GM20431 (cell line): ENCODE measurements around the gene TEKT5.

Experiments
- in situ Hi-C: fragments of 300-500 bp; cut with MseI, MboI; formaldehyde crosslinking; loops from one replicate; pipeline ENCODE4 v1.15.0; 2020; ENCODE audit warnings: low sequenced_read_pairs; ENCODE audit not compliant: unreplicated experiment

TEKT5 gene

DNA sequence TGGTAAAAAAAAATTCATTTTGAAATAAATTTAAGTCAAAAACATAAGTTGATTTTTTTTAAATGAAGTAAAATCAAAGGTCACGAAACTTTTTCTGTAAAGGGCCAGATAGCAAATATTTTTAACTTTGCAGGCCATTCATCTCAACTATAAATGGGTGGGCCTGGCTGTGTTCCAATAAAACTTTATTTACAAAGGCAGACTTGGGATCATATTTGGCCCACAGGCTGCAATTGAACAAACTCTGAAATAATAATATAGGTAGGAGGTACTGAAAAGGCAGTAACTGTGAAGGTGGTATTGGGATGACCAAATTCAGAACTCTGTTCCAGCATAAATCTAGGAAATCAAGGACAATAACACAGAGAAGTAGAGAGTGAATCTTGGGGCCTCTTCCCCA lies 102.1 kb downstream of the TEKT5 start:
- in situ Hi-C loops = no loop called here

DNA sequence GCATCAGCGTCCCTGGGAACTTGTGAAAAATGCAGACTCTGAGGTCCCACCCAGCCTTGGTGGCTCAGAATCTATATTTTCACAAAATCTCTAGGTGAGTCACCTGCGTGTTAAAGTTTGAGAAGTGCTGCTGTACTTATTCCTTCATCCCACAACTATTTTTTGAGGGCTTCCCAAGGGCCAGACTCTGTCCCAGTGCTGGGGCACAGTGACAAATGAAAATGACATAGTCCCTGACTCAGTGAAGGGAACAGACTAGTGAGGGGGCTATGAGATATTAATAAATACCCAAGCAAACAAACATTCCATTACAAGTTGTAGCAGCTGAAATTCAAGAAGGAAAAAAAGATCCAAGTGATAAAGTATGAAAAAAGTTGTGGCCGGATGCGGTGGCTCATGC lies 104.4 kb downstream of the TEKT5 start:
- in situ Hi-C loops = no loop called here

DNA sequence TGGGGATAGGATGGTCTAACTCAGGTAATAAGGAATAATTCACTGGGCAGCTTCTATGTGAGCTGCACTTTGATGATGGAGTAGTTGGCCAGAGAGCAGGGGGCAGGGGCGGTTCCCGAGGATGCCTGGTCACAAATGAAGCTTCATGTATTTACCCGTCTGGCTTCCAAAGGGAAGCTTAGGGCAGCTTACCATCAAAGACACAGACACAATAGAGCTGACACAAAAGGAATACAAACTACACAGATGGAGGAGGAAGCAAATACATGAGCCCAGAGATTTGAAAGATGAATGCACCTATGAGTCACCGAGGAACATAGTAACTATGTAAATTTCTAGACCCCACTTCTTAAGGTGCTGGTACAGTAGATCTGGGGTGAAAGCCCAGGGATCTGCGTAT lies 105.6 kb downstream of the TEKT5 start:
- in situ Hi-C loops = no loop called here

DNA sequence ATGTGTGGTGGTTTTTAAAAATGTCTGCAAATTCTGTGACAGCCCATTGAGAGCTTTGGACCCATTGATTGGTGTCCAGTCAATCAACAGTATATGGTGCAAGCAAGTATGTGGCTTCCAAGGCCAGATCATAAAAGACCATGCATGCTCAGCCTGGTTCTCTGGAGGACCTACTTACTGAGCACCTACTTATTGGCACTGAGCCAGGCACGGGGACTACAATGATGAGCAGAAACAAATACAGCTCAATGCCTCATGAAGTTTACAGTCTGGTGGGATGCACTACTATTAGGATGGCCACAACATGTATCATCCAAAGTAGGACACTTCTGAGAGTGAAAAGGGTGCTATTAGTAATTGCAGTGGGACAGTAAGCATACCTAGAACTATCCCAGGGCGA lies 107.1 kb downstream of the TEKT5 start:
- in situ Hi-C loops = no loop called here

DNA sequence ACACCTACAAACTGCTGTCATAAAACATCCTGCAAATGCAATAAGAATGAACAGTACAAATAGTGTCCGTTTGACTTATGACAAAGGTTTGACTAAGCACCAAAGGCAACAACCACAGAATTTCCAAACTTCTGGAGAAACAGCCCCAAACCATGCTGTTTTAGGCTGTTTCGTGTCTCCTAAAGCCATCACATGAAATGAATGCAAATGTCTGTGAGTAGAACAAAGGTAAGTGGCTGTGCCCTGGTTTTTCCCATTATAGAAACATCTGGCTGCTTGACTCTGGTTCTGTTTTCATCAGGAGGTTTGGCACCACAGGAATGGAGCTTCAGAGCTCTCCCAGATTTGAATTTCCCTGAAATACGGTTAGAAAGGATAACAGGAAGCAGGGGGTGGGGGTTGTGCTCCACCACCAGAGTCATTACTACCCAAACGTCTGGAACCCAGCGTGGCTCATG lies 109.7 kb downstream of the TEKT5 start:
- in situ Hi-C loops = no loop called here

DNA sequence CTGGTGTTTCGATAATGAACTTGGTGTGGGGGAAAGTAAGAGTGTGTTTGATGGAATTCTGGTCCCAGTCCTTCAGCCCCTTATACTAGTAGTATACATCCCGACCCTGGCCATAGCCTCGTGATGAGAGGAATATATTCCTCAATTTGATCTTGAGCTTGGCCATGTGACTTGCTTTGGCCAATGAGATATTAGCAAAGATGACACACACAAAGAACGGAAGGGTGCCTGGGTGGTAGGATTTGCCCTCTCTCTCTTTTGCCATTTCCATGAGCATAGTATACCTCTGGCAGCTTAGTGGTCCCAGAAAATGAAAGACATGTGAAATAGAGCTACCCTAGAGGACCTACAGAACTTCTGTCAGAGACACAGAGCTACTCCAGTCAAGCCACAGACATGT lies 111.5 kb downstream of the TEKT5 start:
- in situ Hi-C loops = no loop called here

DNA sequence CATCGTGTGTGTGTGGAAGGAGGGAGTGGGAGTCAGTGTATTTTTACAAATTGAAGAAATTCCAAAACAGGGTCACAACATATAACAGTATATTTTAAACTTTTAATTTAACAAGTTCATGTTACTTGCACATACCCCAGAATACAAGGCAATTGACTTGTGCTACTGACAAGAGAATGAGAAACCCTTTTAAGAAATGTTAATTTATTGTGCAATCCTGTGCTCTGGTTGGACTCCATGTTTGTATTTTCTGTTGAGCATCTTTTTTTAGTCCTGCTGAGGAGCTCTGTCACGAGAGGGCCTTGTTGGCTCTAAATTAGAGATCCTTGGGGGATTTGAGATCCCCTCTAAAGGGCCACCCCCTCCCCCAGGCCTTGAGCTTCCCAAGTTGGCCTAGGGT lies 113.2 kb downstream of the TEKT5 start:
- in situ Hi-C loops = no loop called here

DNA sequence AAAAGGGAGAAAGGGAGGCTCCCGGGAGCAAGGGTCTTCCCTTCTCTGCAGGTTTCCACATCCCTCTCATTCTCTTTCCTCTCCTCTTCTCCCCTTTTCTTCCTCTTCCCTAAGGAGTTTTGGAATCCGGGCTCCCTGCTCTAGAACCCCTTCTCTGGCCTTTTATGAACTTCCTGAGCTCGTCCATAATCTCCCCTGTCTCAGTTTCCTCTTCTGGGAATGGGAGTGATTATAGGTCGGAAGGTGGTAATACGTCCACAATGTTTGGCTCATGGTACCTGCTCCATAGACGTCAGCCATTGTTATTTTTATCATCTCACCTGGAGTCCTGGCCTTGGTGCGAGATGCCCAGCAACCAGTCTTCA lies 113.9 kb downstream of the TEKT5 start:
- in situ Hi-C loops = no loop called here

DNA sequence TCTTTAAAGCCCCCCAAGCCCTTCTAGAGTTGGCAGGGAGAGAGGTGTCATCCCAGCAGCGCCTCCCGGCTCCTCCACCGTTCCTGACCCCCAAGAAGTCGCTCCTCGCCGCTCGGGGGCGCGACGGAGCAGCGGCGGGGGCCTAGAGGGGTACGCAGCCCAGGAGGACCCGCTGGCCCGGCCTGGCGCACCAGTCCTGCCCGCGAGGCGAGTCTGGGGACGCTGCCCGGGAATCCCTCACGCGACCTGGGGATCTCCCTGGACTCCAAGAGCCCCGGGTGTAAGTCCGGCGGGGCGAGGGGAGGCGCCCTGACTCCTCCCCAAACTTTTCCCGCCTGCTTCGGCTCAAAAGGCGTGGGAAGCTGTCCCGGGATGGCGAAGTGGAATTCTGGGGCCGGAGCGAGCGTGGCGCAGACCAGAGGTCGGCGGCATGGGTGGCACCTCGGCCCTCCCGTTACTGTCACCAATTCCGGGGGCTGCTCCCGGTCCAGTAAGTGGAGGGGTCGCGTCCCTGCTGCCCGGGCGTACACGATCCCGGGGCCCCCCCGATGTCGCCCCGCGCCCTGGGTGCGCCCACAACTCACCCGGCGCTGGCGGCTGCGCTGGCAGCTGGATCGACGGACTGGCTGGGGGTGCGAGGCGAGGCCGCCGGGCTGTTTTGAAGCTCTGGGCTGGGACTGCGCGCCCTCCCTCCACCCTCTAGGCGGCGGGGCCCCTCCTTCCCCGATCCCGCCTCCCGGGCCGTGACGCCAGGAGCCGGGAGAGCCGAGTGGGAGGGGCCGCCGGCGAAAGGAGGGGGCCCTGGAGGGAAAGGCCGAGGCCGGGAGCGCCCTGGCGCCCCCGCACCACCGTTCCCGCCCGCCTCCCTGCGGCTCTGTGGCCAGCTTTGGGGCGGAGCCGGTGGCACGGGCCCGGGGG lies 114.5 kb downstream of the TEKT5 start, which contains the start of gene EMP2:
Gene EMP2 (minus strand): TSS at position 634 of the 918 bp plus-strand sequence. CDS start 32,981 bp downstream, outside the sequence.
- in situ Hi-C loops = no loop called here

DNA sequence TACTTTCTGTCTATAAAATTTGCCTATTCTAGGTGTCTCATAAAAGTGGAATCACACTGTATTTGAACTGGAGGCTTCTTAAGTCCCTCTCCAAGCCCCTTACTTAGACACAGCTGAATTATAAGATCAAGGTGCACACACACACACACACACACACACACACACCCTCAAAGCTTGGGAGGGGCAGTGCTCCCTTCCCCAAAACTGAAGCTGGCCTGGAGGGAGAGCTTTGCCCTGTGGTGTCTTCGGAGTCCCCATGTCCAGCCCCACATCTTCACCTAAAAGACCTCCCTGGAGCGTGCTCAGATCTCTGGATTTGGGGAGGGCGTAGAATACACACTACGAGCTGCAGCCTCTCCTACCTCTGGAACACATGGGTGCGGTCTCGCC lies 115.2 kb downstream of the TEKT5 start:
- in situ Hi-C loops = no loop called here

DNA sequence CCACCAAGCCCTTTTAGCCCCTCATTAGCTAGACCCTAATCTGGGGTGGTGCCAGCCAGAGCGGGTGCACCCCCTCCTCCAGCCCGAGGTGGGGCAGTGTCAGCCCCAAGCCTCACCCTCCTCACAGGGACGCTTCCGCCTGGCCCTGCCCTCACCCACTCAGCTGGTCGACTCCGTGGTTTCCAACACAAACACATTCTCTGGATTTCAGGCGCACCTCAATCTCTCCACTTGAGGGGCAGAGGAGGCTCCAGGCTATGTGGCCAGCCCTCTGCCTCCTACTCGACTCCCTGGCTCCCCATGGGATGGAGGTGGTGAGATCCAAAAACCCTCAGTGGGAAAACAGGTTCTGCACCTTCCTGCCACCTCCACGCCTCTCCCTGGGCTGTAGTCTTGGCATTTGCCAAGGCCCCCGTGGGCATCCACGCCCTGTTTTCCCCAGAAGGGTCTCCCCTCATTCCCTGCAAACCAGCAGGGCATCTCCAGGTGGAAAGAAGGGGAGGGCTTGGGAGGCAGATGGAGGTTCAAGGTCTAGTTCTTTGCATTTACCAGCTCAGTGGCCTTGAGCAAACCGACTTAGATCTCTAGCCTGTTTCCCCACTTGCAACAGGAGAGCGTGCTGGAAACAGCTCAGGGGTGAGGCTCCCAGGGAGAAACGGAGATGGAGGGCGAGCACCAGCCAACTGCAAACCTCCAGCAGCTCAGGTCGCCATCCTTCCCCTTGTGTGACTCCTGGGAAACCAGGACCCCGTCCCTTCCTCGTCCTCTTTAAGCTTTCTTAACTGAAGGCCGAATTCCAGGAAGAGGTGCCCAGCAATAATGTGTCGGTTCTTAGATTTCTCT lies 116.0 kb downstream of the TEKT5 start:
- in situ Hi-C loops = no loop called here
